Nephron (organoid): Measurements from ENCODE around the gene H19.

ENCODE experiments used
- H3K27ac Mint-ChIP-seq, 3 experiments: 2 replicates each; pipeline ENCODE4 v1.8.0; 2020; ENCODE audit warnings: mixed read lengths in 3 of 3, mild to moderate bottlenecking in 2 of 3, moderate library complexity in 1 of 3
- H3K27me3 Mint-ChIP-seq: 2 replicates; pipeline ENCODE4 v1.8.0; 2021; ENCODE audit warnings: low read depth, mild to moderate bottlenecking, moderate library complexity, mixed read lengths
- H3K36me3 Mint-ChIP-seq: 2 replicates; pipeline ENCODE4 v1.8.0; 2020; ENCODE audit warnings: low read depth, mixed read lengths
- H3K4me1 Mint-ChIP-seq: 2 replicates; pipeline ENCODE4 v1.8.0; 2020; ENCODE audit warnings: mixed read lengths
- H3K4me3 Mint-ChIP-seq, 3 experiments: 2 replicates each; pipeline ENCODE4 v1.8.0; 2020; ENCODE audit warnings: mild to moderate bottlenecking in 3 of 3, mixed read lengths in 3 of 3, moderate library complexity in 2 of 3
- H3K9me3 Mint-ChIP-seq: 2 replicates; pipeline ENCODE4 v1.8.0; 2020; ENCODE audit warnings: mixed read lengths
- TF ChIP-seq, protein P1 (sequence below), 3 experiments: fragments of 200-600 bp; sonication (generic); IDR thresholded peaks; one replicate each; pipeline ENCODE4 v1.5.0; 2021; ENCODE audit warnings: antibody characterized with exemption in 3 of 3; ENCODE audit not compliant: unreplicated experiment in 3 of 3

Gene H19

DNA sequence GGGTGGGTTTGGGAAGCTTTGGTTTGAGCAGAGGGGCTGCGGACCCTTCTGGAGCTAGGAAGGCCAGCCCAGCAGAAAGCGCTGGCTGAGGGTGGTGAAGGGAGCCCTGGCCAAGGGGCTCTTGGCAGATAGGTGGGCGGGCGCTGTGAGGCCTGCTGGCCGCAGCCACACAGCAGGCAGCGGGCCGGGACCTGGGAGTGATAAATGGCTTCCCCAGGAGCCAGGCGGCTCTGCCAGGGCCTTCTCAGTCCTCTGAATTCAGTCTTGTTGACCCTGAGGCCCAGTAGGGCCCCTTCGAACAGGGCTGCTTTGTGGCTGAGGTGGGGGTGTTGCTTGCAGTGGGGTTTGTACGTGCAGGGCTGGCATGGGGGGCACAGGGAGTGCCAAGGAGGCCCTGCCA, 33.4 kb upstream of the H19 start:
- Mint-ChIP-seq H3K27me3 (no peaks in the 10 kb centered on the region), H3K4me1 (no peaks in the 10 kb centered on the region), H3K9me3 (no peaks in the 10 kb centered on the region), H3K4me3 (no peak overlapping the region), H3K36me3 (no peaks in the 10 kb centered on the region), H3K27ac (no peak overlapping the region)
- TF ChIP-seq, protein P1, sequence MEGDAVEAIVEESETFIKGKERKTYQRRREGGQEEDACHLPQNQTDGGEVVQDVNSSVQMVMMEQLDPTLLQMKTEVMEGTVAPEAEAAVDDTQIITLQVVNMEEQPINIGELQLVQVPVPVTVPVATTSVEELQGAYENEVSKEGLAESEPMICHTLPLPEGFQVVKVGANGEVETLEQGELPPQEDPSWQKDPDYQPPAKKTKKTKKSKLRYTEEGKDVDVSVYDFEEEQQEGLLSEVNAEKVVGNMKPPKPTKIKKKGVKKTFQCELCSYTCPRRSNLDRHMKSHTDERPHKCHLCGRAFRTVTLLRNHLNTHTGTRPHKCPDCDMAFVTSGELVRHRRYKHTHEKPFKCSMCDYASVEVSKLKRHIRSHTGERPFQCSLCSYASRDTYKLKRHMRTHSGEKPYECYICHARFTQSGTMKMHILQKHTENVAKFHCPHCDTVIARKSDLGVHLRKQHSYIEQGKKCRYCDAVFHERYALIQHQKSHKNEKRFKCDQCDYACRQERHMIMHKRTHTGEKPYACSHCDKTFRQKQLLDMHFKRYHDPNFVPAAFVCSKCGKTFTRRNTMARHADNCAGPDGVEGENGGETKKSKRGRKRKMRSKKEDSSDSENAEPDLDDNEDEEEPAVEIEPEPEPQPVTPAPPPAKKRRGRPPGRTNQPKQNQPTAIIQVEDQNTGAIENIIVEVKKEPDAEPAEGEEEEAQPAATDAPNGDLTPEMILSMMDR (IDR thresholded peaks at IDR 0.05; ENCODE audit: unreplicated experiment in 3 of 3), result no peak

GRCh38 chr11:2027708-2028107, 30.1 kb upstream of the H19 start:
- H3K4me3 Mint-ChIP-seq, result no peak overlapping the region
- no peak overlapping the region for H3K27ac Mint-ChIP-seq
- TF ChIP-seq, protein P1 (IDR thresholded peaks at IDR 0.05; ENCODE audit: unreplicated experiment in 3 of 3), result no peak
- no peaks in the 10 kb centered on the region for H3K4me1 Mint-ChIP-seq
- H3K36me3 Mint-ChIP-seq, result no peaks in the 10 kb centered on the region
- no peaks in the 10 kb centered on the region for H3K27me3 Mint-ChIP-seq
- H3K9me3 Mint-ChIP-seq, result no peaks in the 10 kb centered on the region

- TF ChIP-seq, protein P1 (IDR thresholded peaks at IDR 0.05; ENCODE audit: unreplicated experiment in 3 of 3), result no peak
Measured at GRCh38 chr11:2015025-2015424, 17.4 kb upstream of the H19 start.

GRCh38 chr11:2012440-2012839, 14.8 kb upstream of the H19 start:
- Mint-ChIP-seq H3K27me3 (no peaks in the 10 kb centered on the region), H3K9me3 (no peaks in the 10 kb centered on the region), H3K4me1 (no peaks in the 10 kb centered on the region), H3K27ac (no peak overlapping the region), H3K36me3 (no peaks in the 10 kb centered on the region), H3K4me3 (no peak overlapping the region)
- TF ChIP-seq, protein P1 (IDR thresholded peaks at IDR 0.05; ENCODE audit: unreplicated experiment in 3 of 3), result no peak

More at GRCh38 chr11:2015025-2015424, 17.4 kb upstream of the H19 start:
- Mint-ChIP-seq H3K9me3 (no peaks in the 10 kb centered on the region), H3K4me3 (no peak overlapping the region), H3K4me1 (no peaks in the 10 kb centered on the region), H3K27ac (no peak overlapping the region), H3K27me3 (no peaks in the 10 kb centered on the region), H3K36me3 (no peaks in the 10 kb centered on the region)

DNA sequence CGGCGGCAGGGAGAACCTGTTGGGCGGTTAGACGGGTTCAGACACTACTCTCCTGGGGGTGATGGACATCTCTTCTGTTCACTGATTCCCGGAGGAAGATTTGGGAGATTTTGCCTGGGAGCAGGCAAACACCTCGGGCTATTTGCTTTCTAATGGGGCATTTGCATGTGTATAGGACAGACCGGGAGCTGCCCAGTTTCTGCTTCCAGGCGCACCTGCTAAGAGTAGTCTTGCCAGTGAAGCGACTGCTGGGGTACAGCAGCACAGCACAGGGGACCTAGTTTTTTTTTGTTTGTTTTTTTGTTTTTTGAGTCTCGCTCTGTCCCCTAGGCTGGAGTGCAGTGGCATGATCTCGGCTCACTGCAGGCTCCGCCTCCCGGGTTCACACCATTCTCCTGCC, 6.8 kb upstream of the H19 start:
- no peaks in the 10 kb centered on the region for H3K36me3 Mint-ChIP-seq
- no peak overlapping the region for H3K4me3 Mint-ChIP-seq
- no peaks in the 10 kb centered on the region for H3K4me1 Mint-ChIP-seq
- TF ChIP-seq, protein P1 (IDR thresholded peaks at IDR 0.05; ENCODE audit: unreplicated experiment in 3 of 3), result no peak
- H3K27me3 Mint-ChIP-seq, result no peaks in the 10 kb centered on the region
- H3K9me3 Mint-ChIP-seq, result no peaks in the 10 kb centered on the region
- H3K27ac Mint-ChIP-seq, result no peak overlapping the region

DNA sequence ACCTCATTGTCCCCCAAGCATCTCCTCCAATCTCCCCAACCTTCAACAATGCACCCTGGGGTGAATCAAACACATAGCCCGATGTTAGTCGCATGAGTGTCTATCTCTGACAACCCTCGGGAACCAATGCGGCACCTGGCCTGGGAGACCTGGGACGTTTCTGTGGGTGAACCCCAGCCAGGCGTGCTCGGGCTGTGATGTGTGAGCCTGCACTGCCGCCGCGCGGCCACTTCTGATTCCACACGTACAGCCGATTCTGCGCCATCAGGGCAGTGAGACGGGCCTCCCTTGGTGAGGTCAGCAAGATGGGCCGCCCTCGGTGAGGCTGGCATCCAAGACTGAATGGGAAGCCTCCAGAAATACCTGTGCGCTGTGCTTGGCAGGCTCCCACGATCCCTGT, 5.2 kb upstream of the H19 start:
- H3K9me3 Mint-ChIP-seq, result no peaks in the 10 kb centered on the region
- TF ChIP-seq, protein P1 (IDR thresholded peaks at IDR 0.05; ENCODE audit: unreplicated experiment in 3 of 3), result no peak
- no peaks in the 10 kb centered on the region for H3K4me1 Mint-ChIP-seq
- no peaks in the 10 kb centered on the region for H3K27me3 Mint-ChIP-seq
- H3K4me3 Mint-ChIP-seq, result no peak overlapping the region
- no peaks in the 10 kb centered on the region for H3K36me3 Mint-ChIP-seq
- no peak overlapping the region for H3K27ac Mint-ChIP-seq
